Activated CD4-positive, alpha-beta T cell treated with anti-CD3 and anti-CD28 coated beads, Interleukin-2, amount 50 U/mL, for 48 hours (primary cell): ENCODE results near the gene FGF21.
A peak's percentile ranks its signal among the peaks of the same experiment; 100 is the strongest.
"Not testable (repeated sequence)": the region's sequence is repeated elsewhere in the genome, so short reads cannot be mapped to it uniquely, and the experiment has no call there.

Experiments used
- DNase-seq, 2 experiments: peaks; one replicate each; pipeline ENCODE4 v3.0.0-alpha.2; 2020

The FGF21 gene

GRCh38 chr19:48752496-48753365, 2.6 kb upstream of the FGF21 start, which contains the start of gene FUT1:
FUT1 (minus strand) TSS chr19:48752641; CDS start chr19:48751281, 1,360 bp downstream.
- peak; percentile 36 to 43 for DNase-seq

DNA sequence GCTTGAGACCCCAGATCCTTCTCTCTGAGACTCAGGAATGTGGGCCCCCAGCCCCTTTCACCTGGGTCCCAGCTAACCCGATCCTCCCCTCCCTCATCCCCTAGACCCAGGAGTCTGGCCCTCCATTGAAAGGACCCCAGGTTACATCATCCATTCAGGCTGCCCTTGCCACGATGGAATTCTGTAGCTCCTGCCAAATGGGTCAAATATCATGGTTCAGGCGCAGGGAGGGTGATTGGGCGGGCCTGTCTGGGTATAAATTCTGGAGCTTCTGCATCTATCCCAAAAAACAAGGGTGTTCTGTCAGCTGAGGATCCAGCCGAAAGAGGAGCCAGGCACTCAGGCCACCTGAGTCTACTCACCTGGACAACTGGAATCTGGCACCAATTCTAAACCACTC, 463 bp downstream of the FGF21 start:
- DNase-seq, result no peak

GRCh38 chr19:48756212-48756611, 888 bp downstream of the FGF21 start:
- DNase-seq, result no peak

- no peak for DNase-seq
These were observed 1.4 kb downstream of the FGF21 start for GRCh38 chr19:48756686-48757085.

GRCh38 chr19:48757089-48757675, 1.9 kb downstream of the FGF21 start:
- no peak for DNase-seq

DNA sequence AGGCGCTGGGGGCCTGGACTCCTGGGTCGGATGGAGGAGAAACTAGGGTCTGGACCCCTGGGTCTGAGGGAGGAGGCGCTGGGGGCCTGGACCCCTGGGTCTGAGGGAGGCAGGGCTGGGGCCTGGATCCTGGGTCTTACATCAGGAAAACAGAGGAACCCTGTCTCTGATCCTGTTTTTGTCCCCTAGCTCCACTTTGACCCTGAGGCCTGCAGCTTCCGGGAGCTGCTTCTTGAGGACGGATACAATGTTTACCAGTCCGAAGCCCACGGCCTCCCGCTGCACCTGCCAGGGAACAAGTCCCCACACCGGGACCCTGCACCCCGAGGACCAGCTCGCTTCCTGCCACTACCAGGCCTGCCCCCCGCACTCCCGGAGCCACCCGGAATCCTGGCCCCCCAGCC, 2.4 kb downstream of the FGF21 start:
- no peak for DNase-seq

GRCh38 chr19:48760504-48761205, 5.3 kb downstream of the FGF21 start:
- DNase-seq, result no peak

DNA sequence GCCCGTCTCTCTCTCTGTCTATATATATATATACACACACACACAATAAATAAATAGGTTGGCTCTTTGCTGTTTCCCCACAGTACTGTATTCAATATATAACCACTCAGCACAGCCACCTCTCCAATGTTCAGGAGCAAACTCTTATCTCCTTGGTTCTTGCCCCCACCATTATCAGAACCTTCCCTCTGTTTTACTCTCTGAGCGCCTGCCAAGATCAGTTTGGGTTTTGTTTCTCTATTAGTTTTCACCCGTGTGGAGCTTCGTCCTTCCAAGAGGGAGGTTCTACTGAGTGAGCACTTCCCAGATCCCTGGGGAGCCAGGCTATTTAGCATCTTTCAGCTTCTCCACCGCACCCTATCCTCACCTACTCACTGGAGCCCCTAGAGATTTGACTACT, 10.5 kb downstream of the FGF21 start:
- DNase-seq, result not testable (repeated sequence)

GRCh38 chr19:48768171-48768753, 12.9 kb downstream of the FGF21 start:
- not testable (repeated sequence) for DNase-seq

GRCh38 chr19:48768994-48769713, 13.8 kb downstream of the FGF21 start:
- DNase-seq, result no peak

DNA sequence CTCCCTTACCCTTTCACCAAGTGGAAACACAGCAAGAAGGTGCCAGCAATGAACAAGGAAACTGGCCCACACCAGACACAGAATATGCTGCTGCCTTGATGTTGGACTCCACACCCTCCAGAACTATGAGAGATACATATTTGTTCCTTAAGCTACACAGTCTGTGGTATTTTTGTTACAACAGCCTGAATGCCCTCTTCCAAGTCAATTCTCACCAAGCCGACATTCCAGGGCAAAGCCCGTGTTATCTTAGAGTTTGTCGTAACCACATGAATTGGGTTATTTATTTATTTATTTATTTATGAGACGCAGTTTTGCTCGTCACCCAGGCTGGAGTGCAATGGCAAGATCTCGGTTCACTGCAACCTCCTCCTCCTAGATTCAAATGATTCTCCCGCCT, 14.9 kb downstream of the FGF21 start:
- no peak for DNase-seq

DNA sequence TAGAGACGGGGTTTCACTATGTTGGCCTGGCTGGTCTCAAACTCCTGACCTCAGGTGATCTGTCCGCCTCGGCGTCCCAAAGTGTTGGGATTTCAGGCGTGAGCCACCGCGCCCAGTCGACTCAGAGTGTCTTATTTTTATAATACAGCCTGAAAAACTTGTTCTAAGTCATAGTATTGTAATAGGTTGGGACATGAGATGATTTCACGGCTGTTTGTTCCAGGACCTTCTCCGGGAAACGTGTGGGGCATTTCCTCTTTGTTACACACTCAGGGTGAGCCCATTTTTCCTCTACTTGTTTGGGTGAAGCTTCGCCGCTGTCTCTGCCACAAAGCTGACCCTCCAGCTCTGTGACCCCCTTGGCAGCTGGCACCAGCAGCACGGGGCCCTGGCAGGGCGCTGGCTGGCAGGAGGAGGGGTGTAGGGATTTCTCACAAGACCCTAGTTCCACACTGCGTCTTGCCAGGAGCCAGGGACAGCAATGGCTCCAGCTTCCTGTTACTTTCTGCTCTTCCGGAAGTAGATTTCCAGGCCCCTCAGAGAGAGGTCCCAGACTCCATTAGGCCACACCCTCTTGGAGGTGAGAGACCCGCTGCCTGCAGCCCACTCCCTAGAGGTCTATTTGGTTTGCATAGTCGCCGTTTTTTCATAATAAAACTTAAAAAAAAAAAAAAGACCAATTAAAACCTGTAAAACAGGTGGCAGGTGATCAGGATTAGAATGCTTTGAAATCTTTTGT, 15.6 kb downstream of the FGF21 start:
- no peak for DNase-seq

- no peak for DNase-seq
These were observed 17.2 kb downstream of the FGF21 start for GRCh38 chr19:48772503-48772953.

- no peak for DNase-seq
These were observed 21.8 kb downstream of the FGF21 start for GRCh38 chr19:48777139-48777538.

DNA sequence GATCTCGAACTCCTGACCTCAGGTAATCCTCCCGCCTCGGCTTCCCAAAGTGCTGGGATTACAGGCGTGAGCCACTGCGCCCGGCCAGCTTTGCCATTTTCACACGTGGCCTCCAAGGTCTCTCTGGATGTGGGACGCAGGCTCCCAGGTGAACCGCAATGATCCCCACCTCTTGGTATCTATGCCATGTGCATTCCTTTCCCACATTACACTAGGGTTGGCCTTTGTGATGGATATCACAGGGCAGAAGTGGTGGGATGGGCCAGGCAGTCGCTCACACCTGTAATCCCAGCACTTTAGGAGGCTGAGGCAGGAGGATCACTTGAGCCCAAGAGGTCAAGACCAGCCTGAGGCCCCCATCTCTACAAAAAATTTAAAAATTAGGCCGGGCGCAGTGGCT, 22.4 kb downstream of the FGF21 start:
- DNase-seq, result no peak

DNA sequence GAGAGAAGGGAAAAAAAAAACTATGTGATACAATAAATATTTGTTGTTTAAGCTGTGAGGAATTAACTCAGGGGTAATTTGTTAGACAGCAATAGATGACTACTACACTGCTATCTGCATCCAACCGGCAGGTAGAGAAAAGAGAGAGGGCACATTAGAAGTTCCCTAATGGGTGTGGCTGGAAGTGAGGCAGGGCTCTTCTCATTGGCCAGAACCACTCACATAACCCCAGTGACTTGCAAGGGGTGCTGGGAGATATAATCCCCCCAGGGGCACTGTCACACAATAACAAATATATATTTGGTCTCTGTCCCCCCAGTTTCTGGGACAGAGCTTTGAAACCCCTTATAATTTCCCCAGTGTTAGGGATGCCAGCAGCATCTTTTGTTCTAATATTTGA, 24.3 kb downstream of the FGF21 start:
- no peak for DNase-seq

DNA sequence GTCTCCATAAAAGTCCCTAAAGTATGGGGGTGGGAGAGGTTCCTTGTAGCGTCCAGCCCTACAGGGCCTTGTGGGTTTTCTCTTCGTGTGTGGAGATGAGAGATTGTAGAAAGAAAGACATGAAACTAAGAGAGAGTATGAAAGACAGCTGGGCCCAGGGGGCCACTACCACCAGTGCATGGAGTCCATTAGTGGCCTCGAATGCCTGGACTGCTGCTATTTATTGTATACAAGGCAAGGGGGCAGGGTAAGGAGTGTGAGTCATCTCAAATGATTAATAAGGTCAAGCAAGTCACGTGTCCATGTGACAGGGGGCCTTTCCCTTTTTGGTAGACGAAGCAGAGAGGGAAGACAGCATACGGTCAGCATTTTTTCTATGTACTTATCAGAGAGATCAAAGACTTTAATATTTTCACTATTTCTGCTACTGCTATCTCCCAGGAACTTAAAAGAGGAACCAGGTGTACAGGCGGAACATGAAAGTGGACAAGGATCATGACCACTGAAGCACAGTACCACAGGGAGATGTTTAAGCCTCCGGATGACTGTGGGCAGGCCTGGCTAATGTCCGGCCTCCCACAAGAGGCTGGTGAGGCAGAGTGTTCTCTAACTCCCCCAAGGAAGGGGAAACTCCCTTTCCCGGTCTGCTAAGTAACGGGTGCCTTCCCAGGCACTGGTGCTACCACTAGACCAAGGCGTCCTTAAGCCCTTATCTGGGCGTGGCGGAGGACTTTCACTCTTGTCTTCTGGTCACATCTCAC, 25.5 kb downstream of the FGF21 start:
- DNase-seq, result no peak

DNA sequence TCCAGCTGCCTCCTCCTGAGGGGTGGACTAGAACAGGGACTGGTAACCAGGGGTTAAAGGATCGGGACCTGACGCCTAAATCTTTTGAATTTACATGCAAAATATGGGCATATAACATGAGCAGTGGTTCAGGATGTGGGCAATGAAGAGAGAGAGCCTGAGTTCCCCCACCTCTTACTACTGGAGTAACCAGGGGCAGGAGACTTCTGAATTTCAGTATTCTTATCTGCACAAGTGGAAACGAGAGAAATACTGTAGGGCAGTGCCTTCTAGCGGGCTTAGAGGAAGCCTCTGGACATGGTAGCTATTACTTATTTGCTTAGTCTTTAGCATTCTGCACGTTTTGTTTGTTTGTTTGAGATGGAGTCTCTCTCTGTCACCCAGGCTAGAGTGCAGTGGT, 29.2 kb downstream of the FGF21 start:
- DNase-seq, result no peak

DNA sequence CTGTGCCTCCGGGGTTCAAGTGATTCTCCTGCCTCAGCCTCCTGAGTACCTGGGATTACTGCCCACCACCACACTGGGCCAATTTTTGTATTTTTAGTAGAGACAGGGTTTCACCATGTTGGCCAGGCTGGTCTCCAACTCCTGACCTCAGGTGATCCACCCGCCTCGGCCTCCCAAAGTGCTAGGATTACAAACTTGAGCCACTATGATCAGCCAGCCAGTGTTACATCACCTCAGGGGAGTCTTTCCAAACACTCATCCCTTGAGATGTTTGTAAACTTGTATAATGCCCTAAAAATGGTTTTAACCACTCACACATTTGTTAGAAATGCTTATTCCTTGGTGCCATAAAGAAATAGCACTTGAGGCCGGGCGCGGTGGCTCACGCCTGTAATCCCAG, 31.1 kb downstream of the FGF21 start:
- not testable (repeated sequence) for DNase-seq

GRCh38 chr19:48787331-48787730, 32.0 kb downstream of the FGF21 start:
- DNase-seq, result not testable (repeated sequence)

DNA sequence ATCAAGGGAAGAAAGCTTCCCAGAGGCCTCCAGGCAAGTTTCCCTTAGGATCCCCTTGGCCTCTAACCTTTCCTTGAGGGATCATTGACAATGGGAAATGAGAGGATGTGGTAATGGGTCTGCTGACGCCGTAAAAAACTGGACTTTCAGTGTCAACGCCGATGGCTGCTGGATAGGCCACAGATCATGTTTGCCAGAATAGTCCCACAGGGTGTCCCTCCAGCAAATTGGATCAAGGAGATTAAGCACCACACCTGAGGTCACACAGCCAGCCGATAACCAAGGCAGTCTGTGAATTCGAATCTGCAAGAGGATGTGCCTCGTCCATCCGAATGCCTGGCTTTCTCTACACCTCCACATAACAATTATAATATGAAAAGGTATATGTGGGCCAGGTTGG, 37.9 kb downstream of the FGF21 start:
- DNase-seq, result no peak
